ENCODE measurements around the gene DNAAF5.
"Not testable (repeated sequence)": the region's sequence is repeated elsewhere in the genome, so short reads cannot be mapped to it uniquely, and the experiment has no call there.

Gene DNAAF5

DNA sequence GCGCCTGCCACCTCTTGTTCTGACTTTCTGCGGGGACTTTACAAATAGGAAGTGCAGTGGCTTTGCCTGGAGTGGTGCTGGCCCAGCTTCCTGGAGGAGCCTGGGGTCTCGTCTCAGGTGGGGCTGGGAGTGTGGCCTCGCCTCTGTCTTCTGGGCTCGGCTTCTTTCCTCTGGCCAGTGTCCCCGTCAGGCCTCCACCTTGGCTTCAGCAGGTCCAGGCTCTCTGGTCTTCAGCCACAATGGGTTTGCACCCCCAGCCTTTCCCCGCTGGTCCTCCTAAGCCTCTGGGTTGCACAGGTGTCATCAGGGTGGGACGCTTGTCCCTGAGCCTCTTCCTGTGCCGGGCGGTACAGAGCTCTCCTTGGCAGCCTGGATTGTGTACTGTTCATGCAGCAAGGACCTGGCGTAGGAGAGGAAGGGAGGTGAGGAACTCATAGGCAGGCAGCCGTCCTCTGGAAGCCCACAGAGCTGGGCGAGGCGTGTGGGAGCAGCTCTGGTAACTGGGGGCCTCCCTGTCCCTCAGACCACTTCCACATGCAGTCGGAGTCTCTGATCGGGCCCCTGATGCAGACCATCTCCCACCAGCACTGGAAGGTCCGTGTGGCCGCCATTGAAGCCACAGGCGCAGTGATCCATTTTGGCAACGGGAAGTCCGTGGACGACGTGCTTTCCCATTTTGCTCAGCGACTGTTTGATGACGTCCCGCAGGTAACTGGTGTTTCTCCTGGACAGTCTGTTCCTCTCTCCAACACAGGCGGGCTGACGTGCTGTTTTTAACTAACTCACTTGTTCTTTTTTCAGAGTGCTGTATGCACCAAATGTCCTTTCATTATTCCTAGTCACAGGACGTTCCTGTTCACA lies 2.9 kb downstream of the DNAAF5 start:
- no peak for DNase-seq (ENCODE audit: low read depth in 2 of 2)

DNA sequence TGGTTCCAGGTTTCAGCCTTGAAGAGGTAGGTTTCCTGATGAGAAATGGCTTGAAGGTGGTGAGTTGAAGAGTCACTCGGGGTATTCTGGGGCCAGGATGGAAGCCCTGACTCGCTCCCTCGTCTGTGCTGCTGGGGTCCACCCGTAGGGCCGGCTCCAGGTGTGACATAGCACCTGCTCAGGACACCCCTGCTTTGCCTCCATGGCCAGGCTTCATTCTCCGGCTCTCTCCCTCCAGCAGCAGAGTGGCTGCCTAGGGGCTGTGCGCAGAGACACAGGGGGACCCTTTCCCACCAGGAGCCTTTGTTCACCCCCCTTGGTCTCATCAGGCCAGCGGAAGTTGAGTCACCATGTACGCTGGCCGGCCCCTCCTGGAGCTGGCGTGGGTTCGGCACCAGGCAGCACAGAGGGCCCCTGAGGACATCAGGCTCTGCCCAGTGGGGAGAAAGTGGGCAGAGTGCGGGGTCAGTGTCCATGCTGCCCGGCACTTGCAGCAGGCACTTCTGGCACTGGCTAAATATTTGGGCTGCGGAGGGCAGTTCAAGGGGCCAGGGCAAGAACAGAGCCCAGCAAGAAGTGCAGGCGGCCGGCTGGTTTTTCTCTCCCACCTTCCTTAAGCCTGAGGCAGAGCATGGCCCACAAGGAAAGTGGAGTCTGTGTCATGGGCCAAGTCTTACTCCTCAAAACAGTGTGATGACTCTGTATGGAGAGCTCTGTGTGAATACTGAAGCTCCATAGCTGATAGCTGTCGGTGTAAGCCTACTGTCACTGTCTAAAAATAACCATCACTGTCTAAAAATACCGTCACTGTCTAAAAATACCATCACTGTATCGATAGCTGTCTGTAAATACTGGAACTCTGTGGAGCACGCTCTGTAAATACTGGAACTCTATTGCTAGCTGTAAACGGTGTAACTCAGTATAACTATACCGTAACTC lies 4.3 kb downstream of the DNAAF5 start:
- no peak for DNase-seq (ENCODE audit: low read depth in 2 of 2)

DNA sequence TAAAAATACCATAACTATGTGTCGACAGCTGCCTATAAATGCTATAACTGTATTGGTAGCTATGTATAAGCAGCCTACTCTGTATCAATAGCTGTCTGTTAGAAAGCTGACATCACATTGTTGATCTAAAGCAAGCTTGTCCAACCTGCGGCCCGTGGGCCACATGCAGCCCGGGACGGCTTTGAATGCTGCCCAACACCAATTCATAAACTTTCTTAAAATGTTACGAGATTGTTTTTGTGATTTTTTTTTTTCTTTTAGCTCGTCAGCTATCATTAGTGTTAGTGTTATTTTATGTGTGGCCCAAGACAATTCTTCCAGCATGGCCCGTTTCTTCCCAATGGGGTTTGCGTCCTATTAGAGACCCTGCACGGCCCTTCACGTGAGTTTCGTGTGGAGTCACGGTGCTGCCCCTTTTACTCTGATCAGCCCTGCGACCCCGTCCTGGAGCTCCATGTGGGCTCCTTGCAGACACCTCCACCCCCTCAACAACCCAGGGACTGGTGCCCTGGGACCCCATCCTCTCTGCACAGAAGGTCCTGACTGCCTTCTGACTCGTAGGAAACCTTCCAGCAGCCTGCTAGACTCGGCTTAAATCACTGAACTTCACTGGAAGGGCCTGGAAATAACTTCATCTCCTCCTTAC lies 5.1 kb downstream of the DNAAF5 start:
- DNase-seq (ENCODE audit: low read depth in 2 of 2): no peak

DNA sequence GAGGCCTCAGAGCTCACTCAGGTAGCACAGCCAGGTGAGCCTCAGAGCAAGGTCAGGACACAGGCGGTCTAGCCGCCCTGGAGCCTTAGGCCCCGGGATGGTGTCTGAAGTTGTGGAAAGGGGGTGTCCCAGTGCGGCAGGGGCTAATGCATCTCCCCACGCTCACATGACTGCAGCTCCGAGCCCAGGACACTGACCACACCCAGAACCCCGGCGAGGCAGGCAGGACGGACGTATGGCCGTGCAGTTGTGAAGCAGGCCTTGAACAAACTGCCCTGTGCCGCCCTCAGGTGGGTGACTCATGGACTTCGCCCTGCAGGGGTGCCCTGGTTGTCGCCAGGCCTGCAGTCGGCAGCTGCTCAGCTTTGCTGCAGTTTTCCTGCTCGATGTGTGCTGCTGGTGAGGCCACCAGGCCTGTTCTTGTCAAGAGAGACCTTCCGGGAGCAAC lies 5.6 kb downstream of the DNAAF5 start:
- DNase-seq (ENCODE audit: low read depth in 2 of 2): no peak

DNA sequence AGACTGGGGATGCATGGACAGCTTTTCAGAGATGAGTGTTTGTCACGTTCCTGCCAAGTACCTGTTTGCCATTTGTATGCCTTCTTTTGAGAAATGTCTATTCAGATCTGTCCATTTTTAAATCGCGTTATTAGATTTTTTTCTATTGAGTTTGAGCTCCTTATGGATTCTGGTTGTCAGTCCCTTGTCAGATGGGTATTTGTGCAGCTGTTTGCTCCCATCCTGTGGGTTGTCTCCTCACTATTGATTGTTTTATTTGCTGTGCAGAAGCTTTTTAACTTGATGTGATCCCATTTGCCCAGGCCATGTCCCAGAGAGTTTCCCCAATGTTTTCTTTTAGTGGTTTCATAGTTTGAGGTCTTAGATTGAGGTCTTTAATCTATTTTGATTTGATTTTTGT lies 6.1 kb downstream of the DNAAF5 start:
- no peak for DNase-seq (ENCODE audit: low read depth in 2 of 2)

DNA sequence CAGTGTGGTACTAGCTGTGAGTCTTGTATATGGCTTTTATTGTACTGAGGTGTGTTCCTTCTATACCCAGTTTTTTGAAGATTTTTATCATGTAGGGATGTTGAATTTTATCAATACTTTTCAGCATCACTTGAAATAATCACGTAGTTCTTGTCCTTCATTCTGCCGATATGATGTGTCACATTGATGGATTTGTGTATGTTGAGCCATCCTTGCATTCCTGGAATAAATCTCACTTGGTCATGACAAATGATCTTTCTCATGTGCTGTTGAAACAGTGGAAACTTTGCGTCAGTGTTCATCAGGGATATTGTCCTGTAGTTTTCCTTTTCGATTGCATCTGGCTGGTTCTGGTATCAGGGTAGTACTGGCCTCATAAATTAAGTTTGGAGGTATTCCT lies 7.7 kb downstream of the DNAAF5 start:
- DNase-seq (ENCODE audit: low read depth in 2 of 2): no peak

DNA sequence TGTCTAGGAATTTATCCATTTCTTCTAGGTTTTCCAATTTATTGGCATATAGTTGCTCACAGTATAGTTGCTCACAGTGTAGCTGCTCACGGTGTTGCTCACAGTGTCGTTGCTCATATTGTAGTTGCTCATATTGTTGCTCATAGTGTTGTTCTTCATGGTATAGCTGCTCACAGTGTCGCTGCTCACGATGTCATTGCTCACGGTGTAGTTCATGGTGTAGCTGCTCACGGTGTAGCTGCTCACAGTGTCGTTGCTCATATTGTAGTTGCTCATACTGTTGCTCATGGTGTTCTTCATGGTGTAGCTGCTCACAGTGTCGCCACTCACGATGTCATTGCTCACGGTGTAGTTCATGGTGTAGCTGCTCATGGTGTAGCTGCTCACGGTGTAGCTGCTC lies 8.3 kb downstream of the DNAAF5 start:
- DNase-seq (ENCODE audit: low read depth in 2 of 2): no peak

DNA sequence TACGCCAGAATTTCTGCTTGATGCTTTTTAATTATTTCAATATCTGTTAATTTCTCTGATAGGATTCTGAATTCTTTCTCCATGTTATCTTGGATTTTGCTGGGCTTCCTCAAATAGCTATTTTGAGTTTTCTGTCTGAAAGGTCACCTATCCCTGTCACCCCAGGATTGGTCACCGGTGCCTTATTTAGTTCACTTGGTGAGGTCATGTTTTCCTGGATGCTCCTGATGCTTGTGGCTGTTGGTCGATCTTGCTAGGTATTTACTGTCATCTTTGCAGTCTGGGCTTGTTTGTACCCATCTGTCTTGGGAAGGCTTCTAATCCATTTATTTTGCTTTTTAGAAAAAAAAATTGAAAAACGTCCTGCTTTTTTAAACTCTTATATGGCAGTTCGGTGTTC lies 11.7 kb downstream of the DNAAF5 start:
- no peak for DNase-seq (ENCODE audit: low read depth in 2 of 2)

DNA sequence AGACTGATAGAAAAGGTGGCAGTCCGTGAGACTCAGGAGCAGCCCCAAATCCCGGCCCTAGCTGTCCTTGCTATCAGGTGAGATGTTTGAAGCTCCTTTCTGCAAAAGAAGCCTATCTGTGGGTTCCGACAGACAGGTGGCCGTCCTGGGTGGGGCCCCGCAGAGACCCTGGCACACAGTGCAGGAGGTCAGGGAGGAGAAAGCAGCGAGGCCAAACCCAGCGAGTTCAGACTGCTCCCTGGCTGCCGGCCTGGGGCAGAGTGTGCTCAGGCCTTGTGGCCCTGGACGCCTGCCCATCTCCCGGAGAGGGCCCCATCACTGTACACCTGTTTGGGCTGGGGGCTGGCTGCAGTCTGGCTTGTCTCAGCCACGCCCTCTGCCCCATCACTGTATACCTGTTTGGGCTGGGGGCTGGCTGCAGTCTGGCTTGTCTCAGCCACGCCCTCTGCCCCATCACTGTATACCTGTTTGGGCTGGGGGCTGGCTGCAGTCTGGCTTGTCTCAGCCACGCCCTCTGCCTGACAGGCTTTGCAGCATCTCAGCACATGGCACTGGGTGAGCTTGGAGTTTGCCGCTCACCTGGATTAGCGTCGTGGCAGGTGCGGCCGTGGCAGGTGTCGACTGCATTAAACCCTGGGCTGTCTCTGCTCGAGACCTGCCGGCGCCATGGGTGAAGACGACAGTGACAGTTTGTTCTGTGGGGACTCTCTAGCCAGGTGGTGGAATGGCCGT lies 12.4 kb downstream of the DNAAF5 start:
- DNase-seq (ENCODE audit: low read depth in 2 of 2): no peak

DNA sequence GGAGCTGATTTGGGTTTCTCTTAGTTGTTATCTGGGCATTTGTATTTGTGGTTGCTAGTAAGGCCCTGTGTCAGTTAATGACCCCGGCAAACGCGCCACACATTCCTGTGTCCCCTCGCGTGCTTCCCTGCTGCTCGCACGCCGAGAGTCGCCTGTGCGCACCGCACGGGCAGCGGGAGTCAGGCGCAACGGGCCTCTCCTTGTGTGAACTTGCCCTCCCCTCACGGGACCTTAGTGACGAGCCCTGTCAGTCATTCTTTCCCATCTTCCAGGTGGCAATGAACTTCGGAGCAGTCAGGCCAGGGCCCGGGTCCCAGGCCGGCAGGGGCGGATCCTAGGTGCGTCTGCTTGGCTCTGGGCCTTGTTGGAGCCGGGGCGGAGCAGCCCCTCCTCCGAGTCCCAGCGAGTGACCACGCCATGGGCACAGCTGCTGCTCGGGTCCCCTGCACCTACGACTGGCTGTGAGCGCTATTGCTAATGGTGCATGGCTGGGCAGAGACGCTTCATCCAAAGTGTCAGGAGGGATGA lies 13.0 kb downstream of the DNAAF5 start:
- DNase-seq (ENCODE audit: low read depth in 2 of 2): no peak

DNA sequence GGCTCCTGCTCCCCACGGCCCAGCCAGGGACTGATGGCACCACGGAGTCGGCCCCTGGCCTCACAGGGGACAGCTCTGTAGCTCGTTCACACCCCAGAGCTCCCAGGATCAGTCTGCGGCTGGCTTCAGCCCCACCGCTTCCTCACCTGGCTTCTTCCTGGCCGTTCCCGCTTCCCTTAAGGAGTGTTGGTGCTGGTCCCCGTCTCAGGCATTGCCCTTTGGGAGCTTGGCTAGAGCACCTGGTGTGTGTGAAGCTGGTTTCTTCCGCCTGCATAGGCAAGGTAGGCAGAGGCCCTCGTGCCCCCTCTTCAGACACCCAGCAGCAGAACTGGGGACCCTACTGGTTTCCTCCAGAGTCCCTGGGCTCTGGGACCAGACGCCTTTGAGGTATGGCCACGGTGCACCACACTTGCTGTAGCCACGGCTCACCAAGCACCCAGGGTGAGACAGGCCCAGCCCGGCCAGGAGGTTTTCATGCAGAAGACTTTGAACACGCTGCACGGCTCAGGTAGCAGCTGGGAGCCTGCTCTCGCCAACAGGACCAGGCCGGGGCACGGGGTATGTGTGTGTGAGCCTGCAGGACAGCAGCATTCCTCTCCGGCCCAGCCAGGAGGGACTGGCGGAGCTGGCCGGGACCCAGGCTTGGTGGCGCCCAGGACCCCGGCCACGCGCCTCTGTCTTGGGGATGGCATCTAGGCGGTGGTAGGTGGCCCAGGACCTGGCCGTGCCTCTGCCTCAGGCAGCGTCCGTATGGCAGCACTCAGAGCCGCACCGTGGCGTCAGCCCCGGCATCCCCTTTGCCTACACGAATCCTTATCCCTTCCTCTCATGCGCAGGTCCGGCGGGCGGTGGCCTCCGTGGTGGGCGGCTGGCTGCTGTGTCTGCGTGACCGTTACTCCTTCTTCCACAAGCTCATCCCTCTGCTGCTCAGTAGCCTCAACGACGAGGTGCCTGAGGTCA lies 13.8 kb downstream of the DNAAF5 start:
- no peak for DNase-seq (ENCODE audit: low read depth in 2 of 2)

DNA sequence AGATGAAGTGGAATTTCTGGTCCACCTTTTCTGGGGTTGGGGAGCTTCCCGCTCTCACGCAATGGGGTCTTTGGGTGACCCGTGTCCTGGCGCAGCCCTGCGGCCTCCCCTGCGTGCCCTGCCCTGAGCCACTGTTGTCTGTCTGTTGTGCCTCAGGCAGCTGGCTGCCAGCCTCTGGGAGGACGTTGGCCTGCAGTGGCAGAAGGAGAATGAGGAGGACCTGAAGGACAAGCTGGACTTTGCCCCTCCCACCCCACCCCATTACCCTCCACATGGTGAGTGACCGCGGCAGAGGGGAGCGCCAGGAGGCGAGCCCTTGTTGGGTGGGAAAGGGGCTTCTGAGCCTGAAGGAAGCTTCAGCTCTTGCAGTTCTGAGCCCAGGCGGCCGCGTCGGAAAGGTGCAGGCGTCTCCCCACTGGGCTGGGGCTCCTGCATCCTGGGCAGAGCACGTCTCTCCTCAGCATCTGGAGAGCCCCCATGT lies 14.7 kb downstream of the DNAAF5 start:
- DNase-seq (ENCODE audit: low read depth in 2 of 2): no peak

DNA sequence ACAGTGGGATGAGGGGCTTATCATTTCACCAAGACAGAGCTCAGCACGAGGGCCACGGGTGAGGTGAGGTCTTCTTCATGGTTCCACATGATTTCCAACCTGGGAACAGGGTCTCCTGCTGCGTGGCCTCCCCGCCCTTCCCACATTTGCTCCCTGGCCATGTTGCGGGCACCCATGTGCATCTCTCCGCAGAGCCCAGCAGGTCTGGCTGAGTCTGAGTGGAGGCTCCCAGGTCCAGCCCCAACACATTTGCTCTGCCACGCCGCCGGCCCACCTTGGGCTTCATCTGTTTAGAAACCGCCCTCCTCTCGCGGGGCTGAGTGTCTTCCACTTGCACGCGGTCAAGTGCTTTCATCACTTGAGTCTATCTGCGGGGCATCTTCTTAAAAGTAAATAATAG lies 15.4 kb downstream of the DNAAF5 start:
- DNase-seq (ENCODE audit: low read depth in 2 of 2): no peak

DNA sequence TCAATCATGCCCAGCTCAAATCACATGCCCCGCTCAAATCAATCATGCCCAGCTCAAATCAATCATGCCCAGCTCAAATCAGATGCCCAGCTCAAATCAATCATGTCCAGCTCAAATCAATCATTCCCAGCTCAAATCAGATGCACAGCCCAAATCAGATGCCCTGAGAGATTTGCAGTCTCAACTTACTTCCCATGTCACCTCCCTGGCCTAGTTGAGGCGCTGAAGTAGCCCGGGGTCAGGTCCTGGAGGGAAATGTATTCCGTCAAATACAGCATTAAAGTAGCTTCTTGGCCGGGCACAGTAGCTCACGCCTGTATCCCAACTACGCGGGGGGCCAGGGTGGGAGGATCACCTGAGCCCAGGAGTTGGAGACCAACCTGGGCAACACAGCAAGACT lies 16.3 kb downstream of the DNAAF5 start:
- no peak for DNase-seq (ENCODE audit: low read depth in 2 of 2)

DNA sequence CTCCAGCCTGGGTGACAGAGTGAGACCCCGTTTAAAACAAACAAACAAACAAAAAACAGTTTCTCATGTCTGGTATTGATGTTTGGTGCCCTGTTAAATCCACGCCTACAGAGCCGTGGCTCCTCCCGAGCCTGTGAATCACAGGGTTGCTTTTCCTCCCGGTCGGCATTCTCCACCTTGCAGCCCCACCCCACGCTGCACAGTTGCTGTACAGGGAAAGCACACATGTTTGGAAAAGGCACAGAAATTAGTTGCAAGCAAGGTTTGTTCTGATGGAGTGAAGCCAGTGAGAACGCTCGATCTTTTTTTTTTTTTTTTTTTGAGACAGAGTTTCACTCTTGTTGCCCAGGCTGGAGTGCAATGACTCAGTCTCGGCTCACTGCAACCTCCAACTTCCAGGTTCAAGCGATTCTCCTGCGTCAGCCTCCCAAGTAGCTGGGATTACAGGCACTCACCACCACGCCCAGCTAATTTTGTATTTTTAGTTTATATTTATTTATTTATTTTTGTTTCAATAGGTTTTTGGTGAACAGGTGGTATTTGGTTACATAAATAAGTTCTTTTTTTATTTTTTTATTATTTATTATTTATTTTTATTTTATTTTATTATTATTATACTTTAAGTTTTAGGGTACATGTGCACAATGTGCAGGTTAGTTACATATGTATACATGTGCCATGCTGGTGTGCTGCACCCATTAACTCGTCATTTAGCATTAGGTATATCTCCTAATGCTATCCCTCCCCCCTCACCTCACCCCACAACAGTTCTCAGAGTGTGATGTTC lies 17.0 kb downstream of the DNAAF5 start:
- DNase-seq (ENCODE audit: low read depth in 2 of 2): not testable (repeated sequence)

DNA sequence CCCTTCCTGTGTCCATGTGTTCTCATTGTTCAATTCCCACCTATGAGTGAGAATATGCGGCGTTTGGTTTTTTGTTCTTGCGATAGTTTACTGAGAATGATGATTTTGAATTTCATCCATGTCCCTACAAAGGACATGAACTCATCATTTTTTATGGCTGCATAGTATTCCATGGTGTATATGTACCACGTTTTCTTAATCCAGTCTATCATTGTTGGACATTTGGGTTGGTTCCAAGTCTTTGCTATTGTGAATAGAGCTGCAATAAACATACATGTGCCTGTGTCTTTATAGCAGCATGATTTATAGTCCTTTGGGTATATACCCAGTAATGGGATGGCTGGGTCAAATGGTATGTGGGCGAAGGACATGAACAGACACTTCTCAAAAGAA lies 17.6 kb downstream of the DNAAF5 start:
- not testable (repeated sequence) for DNase-seq (ENCODE audit: low read depth in 2 of 2)

DNA sequence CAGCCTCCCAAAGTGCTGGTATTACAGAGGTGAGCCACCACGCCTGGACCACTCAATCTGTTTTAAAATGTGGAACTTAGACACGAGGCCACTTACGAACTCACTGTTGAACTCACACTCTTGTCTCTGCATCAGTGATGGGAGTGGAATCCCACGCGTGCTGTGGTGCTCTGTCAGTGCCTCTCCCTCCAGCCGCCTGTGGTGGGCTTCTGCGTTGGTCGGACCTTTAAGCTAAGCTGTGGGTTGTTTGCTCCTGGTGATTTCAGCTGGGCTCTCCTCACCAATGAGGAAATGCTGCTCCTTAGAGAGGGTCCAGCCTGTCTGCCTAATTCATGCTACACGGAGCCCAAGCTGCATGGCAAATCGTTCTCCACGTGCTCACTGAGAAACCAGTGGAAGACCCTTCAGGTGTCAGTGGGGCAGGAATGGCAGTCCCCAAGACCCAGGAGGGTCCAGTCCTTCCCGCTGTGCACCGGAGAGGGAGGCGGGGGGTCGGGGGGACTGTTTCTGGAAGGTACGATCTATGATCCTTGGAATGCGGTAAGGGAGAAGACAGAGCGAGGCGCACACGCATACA lies 18.4 kb downstream of the DNAAF5 start:
- DNase-seq (ENCODE audit: low read depth in 2 of 2): no peak

DNA sequence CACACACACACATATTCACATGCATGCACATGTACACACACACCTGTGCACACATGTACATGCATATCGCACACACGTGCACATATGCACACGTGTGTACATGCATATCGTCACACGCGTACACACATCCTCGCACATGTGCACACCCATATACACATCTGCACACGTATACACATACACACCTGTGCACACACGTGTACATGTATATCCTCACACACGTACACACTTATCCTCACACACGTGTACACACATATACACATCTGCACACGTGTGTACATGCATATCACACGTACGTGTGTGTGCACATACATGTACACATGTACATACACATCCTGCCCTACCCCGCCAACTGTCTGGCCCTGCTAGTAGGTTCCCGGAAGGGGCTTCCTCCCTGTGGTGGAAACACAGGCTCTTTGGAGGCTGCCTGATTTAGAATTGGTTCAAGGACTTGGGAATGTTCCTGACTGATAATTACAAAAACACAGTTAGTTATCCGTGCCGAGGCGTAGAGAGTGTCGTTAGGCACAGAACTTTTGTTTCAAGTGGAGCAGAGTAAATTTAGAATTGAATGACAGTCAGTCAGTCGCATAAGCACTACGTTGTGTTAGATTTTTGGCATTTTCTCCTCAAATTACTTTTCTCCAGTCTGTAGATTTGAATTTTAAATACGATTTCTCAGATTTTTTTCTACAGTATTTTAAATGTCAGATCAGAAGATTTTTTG lies 19.1 kb downstream of the DNAAF5 start:
- no peak for DNase-seq (ENCODE audit: low read depth in 2 of 2)
